GM19467 (cell line): ENCODE results near the gene PIM2.
A peak's percentile ranks its signal among the peaks of the same experiment; 100 is the strongest.

Experiments used
- ATAC-seq: cut with Tn5 transposase; IDR thresholded peaks from one replicate; pipeline ENCODE4 v1.9.1; 2021; ENCODE audit warnings: mild to moderate bottlenecking, moderate library complexity; ENCODE audit not compliant: unreplicated experiment

PIM2 gene

DNA sequence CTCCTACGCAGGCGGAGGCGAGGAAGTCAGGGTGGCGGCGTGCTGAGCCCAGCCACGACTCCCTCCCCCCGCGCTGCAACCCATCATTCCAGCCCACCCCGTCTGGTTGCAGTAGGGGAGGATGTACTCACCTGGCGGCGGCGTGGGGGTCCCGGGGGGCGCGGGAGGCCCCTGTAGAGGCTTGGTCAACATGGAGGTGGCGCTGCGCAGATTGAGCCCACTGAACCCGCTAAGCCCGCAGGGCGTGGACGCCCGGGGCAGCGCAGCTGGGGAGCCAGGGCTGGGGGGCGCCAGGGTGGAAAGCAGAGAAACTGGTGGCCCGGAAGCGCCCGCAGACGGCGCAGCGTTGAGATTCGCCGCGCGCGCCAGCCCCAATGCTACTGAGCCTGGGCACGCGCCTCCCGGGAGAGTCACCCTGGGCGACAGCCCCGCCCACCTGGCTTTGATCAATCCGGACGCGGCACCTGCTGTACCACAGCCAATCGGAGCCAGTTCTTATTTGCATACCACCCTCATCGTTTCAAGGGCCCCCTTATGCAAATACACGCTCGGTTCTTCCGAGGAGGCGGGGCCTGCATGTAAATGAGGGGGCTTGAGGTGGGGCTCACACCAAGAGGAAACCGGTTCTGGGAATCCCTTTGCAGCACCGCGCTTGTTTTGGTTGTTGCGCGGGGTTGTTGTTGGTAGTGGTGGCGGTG is at the start of gene PIM2:
Gene PIM2, minus strand, starts transcription at position 382 of the 698 bp plus-strand sequence. Its CDS starts 190 bp downstream, at position 192.
- peak; percentile 69 for ATAC-seq

DNA sequence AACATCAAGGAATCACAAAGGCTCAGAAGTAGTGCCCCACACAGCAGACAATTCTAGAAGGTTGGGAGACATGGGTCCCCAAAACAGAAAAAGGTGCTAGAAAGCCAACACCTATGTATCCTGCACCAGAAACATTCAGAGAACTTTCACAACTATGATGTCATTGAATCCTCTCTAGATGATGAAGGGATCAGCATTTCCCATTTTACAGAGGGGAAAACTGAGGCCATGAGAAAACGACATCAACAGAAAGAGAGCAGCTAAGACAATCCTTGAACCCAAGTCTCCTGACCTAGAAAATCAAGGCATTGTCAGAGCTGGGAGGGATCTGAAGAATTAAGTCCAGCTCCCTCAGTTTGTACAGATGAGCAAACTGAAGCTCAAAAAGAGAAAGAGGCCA is 49.6 kb upstream of the PIM2 start:
- no peak for ATAC-seq

DNA sequence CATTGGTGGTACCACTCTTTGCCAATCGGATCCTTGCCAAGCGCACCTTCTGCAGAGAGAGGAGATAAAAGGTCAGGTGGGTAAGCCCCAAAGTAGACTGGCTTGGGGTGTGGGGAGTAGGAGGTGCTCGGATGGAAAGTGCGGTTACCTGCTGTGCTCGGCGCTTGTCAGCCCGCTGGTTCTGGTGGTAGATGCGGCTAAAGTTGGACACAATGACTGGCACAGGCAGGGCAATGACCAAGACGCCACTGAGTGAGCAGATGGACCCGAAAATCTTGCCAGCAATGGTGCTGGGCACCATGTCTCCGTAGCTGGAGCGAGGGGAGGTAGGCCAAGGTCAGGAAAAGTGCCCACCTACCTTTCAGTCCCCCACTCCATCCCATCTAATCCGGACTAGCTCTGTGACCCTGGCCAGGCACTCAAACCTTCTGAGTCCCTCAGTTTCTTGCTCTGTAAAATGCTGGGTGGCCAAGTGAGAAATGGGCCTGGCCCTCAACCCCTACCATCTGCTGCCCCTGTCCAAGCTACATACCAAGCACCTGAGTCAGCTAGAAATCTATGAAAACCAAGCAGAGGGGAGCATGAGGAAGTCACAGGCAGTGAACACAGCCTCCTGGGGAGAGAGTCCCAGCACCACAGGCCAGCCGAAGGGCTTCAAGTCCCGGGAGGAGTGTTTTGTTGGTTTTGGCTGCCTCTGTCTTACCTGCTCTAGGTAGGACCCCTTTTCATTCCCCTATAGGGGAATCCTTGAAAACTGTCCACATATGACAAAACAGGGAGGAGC is 48.2 kb upstream of the PIM2 start:
- ATAC-seq = no peak

DNA sequence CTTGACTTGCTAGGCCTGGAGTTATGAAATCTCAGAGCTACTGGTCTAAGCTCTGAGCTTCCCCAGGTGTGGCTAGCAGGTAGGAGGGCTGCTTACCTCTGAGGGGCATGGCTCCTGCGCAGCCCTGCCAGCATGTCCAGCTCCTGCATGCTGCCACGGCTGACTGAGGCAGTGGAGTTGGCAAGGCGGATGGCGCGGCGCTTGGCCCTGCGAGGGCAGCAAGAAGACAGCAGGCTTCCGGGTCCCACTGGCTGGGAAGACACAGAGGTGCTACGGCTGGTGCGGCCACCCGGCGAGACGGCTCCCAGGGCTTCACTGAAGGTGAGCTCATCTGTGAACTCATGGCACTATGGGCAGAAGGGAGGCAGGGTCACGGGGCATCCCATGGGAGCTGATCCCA is 47.1 kb upstream of the PIM2 start:
- no peak for ATAC-seq

DNA sequence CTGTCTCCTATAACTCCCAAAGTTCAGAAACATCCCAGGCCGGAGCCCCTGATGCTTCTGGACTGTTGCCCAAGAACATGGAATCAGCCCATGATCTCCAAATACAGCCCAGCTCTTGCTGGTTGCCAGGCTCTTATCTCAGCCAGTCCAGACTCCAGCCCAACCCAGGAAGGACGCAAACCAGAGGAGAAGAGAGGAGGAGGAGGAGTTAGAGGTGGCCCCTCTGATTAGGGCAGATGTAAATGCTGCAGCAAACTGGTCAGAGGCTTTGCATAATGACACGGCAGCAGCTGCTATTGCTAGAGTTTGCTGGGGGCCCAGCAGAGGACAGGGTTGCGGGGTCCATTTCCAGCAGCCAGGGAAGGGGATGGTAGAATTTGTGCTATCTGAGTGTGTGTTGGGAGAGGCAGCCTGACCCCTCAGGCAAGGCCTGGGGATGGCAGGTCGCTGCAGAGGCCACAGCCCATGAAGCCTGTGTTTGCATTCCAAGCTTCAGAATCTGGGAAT is 42.8 kb upstream of the PIM2 start:
- ATAC-seq = no peak

DNA sequence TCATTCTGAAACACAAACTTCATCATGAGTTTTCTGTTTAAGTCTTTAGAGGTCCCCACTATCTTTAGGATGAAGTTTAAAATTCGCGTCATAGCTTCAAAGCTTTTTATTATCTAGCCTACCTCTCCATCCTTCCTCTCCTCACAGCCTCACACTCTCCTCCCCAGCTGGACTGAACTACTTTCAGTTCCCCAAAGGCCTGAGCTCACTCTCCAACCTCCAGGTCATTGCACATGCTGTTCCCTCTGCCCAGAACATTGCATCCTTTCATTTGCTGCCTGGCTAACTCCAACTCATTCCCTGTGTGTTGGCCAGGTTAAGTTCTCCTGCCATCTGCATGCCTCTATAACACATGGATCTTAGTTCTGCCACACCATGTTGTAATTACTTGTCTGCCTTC is 41.5 kb upstream of the PIM2 start:
- no peak for ATAC-seq

DNA sequence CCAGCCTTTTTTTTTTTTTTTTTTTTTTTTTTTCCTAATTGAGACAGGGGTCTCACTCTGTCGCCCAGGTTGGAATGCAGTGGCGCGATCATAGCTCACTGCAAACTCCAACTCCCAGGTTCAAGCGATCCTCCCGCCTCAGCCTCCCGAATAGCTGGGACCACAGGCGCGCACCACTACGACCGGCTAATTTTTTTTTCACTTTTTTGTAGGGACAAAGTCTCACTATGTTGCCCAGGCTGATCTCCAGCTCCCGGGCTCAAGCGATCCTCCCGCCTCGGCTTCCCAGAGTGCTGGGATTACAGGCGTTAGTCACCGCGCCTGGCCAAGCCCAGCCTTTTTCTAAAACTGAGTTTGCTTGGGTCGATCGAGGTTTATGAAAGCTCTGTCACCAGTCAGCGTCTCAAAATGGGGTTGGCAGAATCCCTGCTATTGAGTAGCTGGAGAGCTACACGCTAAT is 39.8 kb upstream of the PIM2 start:
- ATAC-seq = no peak

DNA sequence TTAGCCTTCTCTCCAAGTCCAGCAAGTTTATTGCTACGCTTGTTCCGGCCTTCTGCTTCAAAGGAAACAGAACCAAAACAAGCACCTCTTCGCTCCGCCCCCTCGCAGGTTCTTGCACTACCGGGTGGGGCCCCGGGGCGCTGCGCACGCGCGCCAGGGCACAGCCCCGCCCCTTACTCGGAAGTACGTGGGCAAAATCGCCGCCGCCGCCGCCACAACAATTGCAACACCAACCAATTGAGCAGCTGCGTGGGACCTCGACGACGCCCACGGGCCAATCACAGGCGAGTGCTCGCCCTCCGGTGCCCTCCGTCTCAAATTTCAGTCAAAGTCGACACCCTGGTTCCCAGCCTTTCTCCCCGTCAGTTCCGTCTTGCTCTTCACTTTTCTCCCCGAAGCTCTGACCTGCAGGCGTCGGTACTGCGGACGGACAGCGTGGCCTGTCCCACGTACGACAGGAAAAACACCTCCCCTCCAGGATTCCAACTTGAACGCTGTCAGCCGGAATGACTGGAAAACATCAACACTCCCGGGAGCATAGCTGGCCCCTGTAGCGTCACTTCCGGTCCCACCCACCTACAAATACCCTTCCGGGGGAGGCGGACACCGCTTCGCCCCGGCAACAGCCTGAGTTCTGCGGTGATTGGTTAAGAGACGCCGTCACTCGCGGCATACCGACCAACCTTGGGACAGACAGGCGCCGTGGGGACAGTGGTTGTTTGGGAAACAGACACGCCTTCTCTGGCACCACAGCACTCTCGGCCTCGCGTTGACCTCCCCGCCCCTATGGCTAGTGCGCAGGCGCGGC is 39.2 kb upstream of the PIM2 start:
- peak; percentile 72 for ATAC-seq

DNA sequence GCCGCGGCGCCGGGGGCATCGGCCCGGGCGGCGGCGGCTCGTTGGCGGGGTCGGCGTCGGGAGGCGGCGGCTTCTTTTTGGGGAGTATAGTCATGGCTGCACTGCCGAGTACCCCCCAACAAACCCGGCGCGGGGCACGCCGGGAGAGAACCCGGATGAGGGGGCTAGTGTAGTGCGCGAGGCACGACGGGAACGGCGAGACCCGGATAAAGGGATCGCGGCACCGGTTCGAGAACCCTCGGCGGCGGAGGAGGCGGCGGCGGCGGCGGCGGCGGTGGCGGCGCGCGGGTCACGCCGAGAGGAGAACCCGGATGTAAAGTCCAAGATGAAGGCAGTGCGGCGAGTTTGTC is 38.6 kb upstream of the PIM2 start, which contains the start of gene OTUD5:
Gene OTUD5, minus strand, starts transcription at position 131 of the 350 bp plus-strand sequence. Its CDS starts 37 bp downstream, at position 94.
- peak; percentile 34 for ATAC-seq

DNA sequence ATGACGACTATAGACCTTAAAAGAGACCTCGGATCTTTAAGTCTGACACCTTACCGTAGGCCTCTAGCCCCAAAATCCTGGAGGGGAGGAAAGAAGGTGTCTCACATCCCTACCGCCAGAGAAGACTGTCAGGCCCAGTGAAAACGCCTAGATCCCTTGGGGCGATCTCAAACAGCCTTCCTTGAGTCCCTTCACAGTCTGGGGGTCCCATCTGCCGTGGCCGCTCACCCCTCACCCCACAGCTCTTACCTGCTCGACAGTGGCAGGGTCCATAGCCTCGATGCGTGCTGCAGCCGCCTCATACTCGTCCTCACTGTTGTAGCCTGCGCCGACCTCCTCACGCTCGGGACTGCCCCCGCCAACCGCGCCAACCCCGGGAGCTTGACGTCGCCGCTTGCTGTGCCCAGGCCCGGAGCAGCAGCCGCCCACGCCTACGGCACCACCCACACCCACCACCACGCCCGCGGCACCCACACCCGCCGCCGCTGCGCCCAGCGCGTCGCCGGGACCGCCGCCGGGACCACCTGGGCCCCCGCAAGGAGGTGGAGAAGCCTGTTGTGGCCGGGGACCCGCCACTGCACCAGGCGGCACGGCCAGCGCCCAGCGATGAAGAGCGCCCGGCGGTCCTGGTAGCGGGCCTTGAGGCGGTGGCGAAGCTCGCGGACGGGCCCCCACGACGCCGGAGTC is 38.0 kb upstream of the PIM2 start:
- peak; percentile 1 for ATAC-seq

DNA sequence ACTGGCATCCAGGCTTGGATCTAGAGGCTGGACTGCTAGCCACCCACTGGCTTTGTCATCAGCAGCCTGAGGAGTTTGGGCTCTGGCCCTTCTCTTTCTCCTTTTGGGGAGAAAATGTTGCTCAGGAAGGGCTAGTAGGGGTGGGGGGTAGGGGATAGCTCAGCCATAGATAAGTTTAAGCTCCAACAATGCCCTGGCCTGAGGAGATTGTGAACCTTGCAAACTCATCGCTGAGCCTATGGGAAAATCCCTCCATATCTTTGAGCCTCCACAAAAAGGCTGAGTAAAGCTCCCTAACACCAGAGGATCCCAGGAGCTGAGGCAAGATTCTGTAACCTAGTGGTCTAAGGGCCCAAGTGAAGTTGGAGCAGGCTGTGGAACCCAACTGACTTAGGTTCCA is 29.8 kb upstream of the PIM2 start:
- no peak for ATAC-seq

DNA sequence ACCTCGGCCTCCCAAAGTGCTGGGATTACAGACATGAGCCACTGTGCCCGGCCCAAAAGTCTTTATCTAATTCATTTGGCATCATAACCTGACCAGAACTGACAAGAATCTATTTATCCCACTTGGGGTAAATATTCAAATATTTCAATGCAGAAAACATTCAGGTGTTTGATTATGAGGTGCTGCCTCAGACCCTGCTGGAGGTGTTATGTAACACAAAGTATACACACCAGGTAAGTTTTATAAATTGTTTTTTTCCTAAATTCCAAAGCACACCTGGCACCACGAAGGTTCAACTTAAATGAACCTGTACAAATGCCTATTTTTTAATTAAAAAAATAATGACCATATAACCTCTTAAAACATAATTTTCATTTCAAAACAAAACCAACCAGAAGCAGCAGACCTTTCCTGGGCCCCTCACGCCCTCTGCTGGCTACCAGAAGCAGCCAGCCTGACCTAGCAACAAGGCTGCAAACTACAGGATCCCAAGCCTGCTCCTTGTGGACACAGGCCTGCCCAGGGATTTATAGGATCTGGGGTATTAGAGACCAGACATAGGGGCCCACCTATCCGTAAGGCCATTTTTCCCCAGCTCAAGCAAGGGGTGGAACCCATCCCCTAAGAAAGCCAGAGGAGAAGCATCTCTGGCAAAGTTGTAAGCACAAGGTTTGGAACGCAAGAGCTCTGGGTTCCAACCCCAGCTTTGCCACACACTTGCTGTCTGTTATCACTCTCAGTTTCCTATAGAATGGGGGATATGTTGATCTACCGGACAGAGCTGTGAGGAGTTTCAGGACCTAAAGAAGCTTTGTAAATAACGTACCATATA is 26.9 kb upstream of the PIM2 start:
- no peak for ATAC-seq

DNA sequence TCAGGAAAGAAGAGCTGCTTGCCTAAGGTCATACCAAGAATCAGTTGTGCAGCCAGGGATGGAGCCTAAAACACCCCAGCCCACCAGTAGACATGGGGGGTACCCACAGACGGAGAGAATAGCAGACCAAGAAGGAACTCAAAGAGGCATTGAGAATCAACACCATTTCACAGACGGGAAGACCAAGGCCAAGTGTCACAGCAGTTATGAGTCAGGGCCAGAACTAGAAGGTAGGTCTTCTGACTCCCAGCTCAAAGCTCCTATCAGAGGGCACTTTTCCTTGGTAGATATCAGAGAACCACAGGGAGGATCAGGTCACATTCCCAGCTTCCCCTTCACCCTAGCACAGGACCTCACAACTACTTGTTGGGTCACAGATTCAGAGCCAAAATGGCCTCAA is 24.1 kb upstream of the PIM2 start:
- no peak for ATAC-seq

DNA sequence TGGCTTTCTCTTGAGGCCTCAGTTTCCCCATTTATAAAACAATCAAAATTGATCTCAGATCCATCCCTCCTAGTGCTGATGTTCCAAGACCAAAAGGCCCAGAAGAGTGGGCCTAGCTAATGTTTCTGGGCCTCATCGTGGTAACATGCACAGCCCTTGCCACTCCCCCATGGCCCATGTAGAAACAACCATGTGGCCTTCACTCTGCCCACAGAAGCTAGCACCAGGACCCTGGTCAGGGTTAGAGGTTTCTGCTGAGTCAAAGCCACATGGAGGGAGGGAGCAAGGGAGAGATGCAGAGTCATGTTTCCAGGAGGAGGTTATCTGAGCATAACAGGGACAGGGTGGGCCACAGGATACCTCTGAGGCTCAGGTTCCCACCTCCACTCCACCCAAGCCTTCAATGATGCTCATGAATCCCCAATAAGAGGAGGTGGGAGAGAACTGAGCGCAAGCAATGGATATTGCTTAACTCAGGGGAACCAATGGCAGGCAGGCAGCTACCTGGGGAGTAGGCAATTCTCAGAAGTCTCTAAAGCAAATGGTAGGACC is 21.7 kb upstream of the PIM2 start:
- ATAC-seq = no peak

DNA sequence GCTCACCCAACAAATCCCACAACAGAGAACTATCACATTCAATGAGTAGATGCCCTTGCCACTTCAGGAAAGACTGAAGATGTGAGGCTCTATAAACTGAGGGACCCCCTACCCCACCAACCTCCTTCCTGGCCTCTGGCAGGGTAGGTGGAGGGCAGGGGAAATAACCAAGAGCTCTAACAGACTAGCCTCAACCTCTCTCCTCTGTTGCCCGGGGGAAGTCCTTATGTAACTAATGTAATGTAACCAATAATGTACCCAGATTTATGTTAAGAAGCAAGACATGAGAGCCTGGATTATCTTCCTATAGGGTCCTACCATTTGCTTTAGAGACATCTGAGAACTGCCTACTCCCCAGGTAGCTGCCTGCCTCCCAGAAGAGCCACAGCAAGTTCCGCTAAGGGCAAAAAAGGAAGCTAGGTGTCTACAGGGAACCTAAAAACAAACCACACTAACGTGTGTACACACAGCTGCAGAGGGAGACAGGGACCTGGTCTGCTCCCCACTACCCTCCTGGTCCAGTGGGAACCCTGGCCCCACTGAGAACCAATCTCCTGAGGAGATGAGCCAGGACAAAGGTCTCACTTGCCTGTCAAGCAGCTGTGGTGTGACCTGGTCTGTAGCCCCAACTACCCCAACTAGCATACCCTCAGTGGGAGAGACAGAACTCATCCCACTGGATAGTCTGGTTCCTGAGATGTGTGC is 20.9 kb upstream of the PIM2 start:
- no peak for ATAC-seq

DNA sequence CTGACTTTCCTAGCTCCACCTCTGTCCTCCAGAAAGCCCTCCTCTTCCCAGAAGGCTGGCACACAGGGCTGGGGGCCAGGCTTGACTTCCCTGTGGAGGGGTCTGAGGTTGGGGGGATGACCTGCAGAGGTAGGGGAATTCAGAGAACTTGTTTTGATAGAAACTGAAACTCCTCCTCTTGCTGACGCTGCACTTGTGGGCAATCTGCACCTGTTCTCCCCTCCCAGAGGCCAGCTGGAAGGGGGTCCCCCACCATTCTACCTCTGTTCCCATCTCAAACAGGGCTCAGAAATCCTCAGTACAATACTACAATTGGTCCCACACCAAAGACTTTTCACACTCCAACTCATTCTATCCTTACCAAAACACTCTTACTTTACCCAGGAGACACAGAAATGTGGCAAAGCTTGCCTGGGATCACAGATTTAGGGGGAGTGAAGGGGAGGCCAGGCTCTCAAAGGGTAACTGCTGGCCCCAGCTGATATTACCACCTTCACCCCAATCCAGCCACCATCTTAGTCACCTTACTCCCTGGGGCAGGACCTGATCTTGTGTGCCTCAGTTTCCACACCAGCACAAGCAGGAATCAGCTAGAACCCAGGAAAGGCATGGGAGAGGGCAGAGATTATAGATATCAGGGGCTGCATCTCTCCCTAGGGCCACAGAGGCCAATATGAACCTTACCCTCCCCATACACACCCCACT is 20.0 kb upstream of the PIM2 start:
- ATAC-seq = peak; percentile 56

DNA sequence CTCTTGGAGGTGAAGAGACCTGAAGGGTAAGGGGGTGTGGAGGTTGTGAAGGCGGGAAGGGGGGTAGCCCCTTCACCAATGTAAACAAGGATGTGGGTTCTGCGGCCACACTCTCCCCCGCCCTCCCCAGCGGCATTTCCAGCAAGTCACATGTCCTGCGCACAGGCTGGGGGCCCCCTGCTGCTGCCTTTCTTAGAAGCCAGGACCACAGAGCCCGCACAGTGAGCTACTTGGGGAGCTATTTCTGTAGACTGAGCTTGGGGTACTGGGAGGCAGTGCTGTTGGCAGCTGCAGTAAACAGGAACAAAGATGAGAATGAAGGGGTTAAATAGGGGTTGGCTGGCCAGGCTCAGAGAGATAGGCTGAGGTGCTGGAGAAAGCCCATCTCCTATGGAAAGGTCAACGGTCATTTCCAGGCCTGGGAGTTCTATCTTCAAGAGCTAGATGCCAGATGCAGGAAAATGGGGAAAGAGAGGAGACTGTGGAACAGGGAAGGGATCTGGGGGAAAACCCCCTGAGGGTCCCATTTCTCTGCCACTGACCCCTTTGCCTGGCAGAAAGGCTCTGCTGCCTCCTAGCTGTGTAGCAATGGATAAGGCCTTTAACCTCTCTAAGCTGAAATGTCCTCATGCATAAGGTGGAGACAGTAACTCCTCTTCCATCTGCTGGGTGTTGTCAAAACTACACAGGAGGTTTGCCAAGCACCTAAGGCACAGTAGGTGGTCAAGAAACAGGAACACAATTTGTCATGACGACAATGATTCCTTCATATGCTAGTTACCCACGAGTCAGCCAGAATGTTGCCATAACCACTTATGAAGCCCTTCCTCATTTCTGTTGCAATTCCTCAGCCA is 18.5 kb upstream of the PIM2 start:
- ATAC-seq = peak; percentile 39
